HG02571 (cell line): ENCODE results near the gene PRUNE2.
A peak's percentile ranks its signal among the peaks of the same experiment; 100 is the strongest.
"Not testable (repeated sequence)": the region's sequence is repeated elsewhere in the genome, so short reads cannot be mapped to it uniquely, and the experiment has no call there.

Experiments
- ATAC-seq: cut with Tn5 transposase; IDR thresholded peaks from one replicate; pipeline ENCODE4 v1.9.1; 2021; ENCODE audit warnings: mild to moderate bottlenecking, moderate library complexity; ENCODE audit not compliant: unreplicated experiment

The PRUNE2 gene

DNA sequence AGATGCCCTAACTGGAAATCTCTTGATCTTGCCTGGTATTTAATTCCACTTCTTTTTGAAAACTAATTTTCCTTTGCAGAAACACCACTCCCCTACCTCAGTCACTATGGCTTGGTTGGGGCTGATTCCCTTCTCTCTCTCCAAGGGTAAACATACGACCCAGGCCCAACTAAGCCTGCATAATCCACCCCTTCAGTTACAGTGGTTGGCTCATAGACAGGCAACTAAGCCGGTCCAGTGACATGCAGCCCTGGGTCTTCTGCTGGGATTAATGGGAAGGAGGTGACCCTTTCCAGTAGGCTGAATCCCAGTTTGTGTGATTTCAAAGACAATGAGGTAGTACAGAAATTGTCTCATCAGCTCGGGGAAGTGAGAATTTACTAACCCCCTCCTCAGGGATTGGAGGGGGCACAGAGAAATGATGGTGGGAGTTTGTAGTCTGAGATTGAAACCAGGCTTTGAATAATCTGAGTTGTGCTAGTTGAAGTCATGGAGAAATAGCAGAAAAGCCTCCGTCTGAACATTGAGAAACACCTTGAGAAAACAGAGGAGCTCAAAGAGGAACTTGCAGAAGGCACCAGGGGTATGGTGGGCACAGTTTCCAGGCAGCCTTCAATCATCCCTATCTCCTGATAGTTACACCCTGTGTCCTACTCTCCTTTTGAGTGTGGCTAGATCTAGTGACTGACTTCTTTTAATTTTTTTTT, 298.0 kb downstream of the PRUNE2 start:
- ATAC-seq: no peak

- peak; percentile 74 for ATAC-seq
Measured at GRCh38 chr9:76605321-76605900, 300.5 kb downstream of the PRUNE2 start.

DNA sequence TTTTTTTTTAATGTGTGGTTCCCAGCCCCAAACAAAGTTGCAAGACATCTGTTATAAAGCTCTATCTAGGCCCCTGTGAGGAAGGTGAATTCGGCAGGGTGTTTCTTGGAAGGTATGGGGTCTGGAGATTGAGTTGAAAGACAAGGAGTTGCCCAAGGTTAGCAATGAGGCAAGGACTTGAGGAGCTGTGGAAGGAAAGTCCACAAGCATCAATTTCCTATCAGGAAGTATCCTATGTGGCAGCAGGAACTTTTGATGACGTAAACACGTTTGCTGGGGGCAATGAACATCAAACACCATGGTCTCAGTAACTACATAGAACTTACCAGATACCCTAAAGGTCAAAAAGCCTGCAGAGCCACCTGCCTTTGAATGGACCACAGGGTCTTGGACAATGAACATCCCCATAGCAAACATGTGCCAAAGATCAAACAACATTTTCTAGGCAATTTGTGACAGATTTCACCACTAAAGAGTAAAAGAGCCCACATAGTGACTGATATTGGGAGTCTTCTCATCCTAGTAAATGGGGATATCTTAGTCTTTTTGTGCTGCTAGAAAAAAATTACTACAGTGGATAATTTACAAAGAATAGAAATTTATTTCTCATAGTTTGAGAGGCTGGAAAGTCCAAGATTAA, 301.9 kb downstream of the PRUNE2 start:
- ATAC-seq: no peak

DNA sequence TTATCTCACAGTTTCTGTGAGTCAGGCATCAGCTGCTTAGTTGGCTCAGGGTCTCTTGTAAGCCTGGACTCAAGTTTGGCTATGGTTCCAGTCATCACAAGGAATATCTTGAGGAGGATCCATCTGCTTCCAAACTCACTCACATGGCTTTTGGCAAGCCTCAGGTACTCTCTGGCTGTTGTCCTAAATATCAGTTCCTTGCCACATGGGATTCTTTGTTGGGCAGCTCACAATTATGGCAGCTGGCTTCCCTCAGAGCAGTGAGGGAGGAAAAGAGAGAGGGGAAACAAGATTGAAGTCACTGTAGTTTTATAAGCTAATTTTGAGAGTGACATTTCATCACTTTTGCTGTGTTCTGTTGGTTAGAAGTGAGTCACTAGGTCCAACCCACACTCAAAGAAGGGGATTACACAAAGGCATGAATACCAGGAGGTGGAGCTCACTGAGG, 302.4 kb downstream of the PRUNE2 start:
- ATAC-seq: no peak

GRCh38 chr9:76602199-76602598, 303.7 kb downstream of the PRUNE2 start:
- ATAC-seq: no peak

DNA sequence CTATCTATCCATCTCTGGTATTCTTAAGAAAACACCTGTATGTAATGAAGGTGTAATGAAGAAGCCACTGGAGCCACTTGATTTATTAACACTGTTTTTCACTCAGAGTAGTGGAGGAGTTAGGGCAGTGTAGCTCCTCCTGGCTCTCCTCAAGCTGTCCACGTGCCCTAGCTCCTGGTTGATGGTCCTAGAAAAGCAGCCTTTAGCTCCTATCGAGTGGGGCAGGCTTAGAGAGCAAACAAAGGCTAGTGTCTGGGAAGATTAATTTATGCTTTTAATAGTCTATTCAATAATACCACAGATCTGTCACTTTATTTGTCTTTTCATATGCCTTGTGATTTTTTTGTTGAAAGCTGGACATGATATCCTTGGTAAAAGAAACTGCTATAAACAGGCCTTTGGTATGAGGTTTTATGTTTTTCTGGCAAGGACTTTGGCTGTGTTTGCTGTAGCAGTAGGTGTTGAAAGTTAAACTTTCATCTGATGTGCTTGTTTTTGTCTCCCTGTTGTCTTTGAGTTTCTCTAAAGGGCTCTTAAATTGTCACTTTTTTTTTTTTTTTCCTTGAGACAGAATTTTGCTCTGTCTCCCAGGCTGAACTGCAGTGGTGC, 305.8 kb downstream of the PRUNE2 start:
- no peak for ATAC-seq

- ATAC-seq: no peak
Measured at GRCh38 chr9:76598981-76599380, 306.9 kb downstream of the PRUNE2 start.

DNA sequence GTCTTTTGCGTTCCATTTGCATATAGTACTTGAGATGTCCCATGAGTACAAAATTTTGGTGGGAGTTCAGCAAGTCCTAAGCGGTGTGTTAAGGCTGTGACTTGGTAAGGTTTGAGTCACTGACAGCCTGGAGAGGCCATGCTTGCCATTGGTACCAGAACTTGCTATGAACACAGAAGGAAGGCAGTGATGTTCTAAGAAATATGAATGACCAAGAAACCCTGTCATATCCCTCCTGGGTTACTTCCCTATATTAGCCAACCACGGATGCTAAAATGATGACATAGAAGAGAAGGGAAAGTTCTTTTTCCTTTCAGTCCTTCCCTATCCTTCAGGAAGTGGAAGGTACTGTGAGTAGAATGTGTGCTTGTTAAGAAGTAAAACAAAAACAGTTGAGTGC, 310.3 kb downstream of the PRUNE2 start:
- no peak for ATAC-seq

DNA sequence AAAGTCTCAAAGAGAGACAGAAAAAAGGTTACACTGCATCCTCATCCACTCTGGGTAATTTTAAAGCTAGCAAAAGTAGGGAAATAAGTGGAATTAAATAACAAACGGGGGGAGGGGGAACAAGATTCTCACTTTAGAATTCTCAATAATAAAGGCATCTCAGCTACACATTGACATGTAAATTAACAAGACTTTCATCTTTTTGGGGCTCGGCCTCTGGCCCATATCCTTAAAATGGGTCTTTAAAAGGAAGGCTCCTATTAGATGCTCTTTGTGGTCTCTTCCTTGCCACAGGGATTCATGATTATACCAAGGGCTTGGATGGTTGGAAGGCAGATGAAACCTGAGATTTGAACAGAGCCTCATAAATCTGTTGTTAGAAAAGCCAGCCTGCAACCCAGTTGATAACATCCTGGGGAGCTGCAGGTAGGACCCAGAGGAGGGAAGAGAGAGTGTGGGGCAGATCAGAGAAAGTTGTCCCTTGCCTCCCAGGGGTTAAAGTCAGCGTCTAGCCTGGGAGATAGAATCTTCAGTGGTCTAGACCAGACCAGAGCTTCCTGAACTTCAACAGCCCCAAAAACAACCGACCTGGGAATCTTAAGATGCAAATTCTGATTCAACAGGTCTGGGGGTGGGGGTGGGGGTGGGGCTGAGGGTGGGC, 311.0 kb downstream of the PRUNE2 start:
- no peak for ATAC-seq

- ATAC-seq: not testable (repeated sequence)
Measured at GRCh38 chr9:76593961-76594735, 311.8 kb downstream of the PRUNE2 start.

DNA sequence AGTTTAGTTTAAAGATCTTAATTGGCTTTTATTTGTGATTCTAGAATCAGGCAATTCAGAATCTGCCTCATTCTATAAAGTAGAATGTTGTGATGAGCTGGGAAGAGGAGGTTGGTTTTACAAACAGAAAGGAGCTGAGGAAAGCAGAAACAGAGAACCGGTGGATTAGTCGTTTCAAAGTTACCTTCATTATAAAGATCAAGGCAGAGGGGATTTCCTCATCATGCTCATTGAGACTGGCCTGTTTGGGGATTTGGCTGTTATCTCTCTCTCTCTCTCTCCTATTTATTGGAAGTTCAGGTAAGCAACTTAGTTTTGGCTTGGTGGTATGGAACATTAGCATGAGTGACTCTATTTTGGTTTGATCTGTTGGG, 313.0 kb downstream of the PRUNE2 start:
- no peak for ATAC-seq

DNA sequence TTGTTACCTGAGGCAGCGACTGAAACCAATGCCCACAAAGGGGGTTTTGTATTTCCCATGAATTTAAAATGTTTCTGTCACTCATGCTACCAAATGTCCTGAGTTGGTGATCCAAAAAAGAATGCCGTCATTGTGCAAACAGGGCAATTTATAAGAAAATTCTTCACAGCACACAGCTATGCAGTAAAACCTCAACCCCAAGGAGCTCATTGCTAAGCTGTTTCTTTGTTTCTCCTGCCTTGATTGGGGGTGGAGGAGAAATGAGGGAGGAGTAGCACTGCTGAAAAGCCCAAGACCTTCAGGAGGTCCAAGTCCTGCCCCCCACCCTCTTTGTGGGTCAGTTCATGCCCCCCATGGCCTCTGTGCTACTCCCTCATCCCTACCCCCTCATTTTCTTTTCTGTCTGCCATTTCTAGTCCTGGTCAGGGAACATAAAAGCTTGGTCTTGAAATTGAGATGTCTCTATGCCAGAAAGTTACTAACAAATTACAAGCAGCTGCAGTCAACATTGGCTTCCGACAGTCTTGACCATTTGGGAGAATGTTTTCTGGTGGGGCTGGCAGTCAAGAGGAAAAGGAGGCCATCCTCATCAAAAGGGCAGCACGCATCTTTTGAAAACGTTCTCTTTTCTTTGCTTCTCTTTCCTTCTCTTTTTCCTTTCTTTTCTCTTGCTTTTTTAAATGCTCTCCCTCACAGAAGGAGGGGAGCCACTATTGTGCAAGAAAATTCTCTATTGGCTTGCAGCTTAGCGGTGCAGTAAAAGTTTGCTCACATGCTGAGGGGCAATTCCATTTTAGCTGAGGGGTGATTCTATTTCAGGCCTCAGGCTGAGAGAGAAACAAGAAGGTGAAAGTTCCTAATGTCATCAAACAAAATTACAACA, 313.6 kb downstream of the PRUNE2 start:
- ATAC-seq: no peak

GRCh38 chr9:76591256-76591950, 314.5 kb downstream of the PRUNE2 start:
- no peak for ATAC-seq

DNA sequence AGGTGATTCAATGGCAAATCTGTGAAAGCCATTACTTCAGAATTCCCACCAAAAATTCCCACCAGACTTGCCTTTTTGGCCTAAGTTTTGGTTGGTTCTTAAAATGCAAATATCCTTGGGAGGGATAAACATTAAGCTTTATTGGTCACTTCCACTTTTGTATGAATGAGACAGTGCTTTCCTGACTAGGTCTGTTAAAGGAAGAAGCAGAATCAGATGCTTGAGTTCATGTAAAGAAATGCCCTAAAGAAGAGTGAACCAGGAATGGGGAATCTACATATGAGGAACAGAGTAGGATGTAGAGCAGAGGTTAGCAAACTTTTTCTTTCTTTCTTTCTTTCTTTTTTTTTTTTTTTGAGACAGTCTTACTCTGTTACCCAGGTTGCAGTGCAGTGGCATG, 317.6 kb downstream of the PRUNE2 start:
- ATAC-seq: no peak

- ATAC-seq: no peak
Measured at GRCh38 chr9:76586390-76587314, 319.3 kb downstream of the PRUNE2 start.

DNA sequence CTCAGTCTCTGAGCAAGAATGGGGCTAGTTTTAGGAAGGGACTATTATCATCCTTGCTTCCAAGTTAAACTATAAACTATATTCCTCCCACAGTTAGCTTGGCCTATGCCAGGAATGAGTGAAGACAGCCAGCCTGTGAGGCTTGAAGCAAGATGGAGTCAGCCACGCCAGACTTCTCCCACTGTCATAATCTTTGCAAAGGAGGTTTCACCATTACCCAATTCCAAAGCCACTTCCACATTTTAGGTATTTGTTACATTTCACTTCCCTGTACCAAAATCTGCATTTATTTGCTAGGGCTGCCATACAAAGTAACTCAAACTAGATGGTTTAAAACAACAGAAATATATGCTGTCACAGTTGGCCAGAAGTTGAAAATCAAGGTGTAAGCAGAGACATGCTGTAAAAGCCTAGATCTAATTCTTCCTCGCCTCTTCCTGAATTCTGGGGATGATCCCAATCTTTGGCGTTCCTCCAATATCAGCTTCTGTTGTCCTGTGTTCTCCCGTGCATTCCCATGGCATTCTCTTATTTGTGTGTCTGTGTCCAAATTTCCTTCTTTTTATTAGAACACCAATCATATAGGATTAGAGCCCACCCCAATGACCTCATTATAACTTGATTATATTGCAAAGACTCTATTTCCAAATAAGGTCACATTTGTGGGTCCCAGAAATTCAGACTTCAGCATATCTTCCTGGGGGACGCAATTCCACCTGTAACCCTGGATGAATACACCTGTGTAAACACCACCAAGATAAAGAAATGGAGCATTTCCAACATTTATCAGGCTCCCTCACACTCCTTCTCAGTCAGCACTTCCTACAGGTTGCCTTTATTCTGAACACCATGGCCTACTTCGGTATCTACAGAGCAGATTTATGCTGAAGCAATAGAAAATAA, 320.2 kb downstream of the PRUNE2 start:
- no peak for ATAC-seq

DNA sequence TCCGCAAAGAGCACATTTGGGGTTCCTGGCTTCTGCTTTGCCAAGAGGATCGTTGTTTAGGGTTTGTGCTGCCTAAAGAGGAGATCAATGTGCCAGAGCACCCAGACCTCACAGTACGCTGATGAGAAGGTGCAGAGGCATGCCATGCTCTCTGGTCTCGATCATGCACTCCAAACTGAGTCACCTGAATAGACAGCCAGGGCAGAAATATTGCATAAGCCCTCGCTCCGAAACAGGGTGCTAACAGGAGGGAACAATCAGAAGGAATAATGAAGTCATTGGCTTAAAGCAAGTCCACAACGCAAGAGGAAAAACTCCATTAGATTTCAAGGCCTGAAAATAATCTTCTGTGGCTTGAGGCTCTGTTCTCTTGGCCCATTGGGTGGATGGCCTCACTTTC, 322.7 kb downstream of the PRUNE2 start:
- no peak for ATAC-seq
